SK-N-SH (cell line): ENCODE measurements around the gene ODAD2.

Experiments used
- EP300 ChIP-seq, 2 experiments: IDR thresholded peaks; 2 replicates each; pipeline versions ENCODE4 v1.4.0 to v1.6.1; 2012; ENCODE audit warnings: borderline replicate concordance in 1 of 2, low read depth in 1 of 2, low read length in 1 of 2
- EZH2phosphoT487 ChIP-seq: fragments of 200-600 bp; sonication (generic); IDR thresholded peaks from 2 replicates; pipeline ENCODE4 v1.6.1; 2017; ENCODE audit warnings: low read depth, mixed run types, mild to moderate bottlenecking, antibody characterized with exemption, moderate library complexity, borderline replicate concordance
- FOXM1 ChIP-seq: IDR thresholded peaks from 2 replicates; pipeline ENCODE4 v1.4.0; 2012; ENCODE audit warnings: low read depth, mild to moderate bottlenecking
- POLR2AphosphoS5 ChIP-seq: IDR thresholded peaks from 2 replicates; pipeline ENCODE4 v1.6.1; 2012; ENCODE audit warnings: low read depth, low read length
- RAD21 ChIP-seq: IDR thresholded peaks from 2 replicates; pipeline ENCODE4 v1.6.1; 2012; ENCODE audit warnings: mild to moderate bottlenecking, low read length
- RCOR1 ChIP-seq: fragments of 150-350 bp; IDR thresholded peaks from 2 replicates; pipeline ENCODE4 v1.6.1; 2017; ENCODE audit warnings: antibody characterized with exemption, low read length
- REST ChIP-seq: IDR thresholded peaks from 2 replicates; pipeline ENCODE4 v1.6.1; 2012; ENCODE audit warnings: mild to moderate bottlenecking, low read depth, low read length, moderate library complexity
- RFX5 ChIP-seq: IDR thresholded peaks from 2 replicates; pipeline ENCODE4 v1.6.1; 2012; ENCODE audit warnings: mild to moderate bottlenecking, improper control_type of control experiment, low read length
- TAF1 ChIP-seq: IDR thresholded peaks from 2 replicates; pipeline ENCODE4 v1.6.1; 2012; ENCODE audit warnings: low read depth, mild to moderate bottlenecking, low read length, moderate library complexity, borderline replicate concordance
- TF ChIP-seq, protein P1 (sequence below): fragments of 150-350 bp; IDR thresholded peaks from 2 replicates; pipeline ENCODE4 v1.6.1; 2017; ENCODE audit warnings: antibody characterized with exemption, low read length, low read depth, borderline replicate concordance
- TF ChIP-seq, protein P2 (sequence below): fragments of 200-600 bp; sonication (generic); IDR thresholded peaks from 2 replicates; pipeline ENCODE4 v1.6.1; 2017; ENCODE audit warnings: antibody characterized with exemption, mild to moderate bottlenecking, moderate library complexity

DNA sequence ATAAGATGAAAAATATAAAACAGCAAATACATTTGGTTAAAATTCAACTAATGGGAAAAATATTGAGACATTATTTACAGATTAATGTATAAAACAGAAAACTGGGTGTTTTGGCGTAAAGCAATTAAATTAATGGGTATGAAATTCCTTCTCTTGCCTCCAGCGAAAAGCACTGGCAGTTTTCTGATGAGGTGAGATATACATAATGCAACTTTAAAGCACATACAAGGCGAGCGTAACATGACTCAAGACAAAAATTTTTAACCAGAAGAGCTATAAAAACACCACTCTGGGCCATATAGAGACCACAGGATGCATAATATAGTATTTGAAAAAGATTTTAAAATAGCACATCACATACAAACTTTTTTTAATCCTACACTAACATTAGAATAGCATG lies 120.6 kb downstream of the ODAD2 start:
- TF ChIP-seq RFX5 (no peak), EP300 (IDR thresholded peaks at IDR 0.05; ENCODE audit: borderline replicate concordance in 1 of 2, low read depth in 1 of 2, low read length in 1 of 2) (no peak), EZH2phosphoT487 (no peak), FOXM1 (no peak), TAF1 (no peak), REST (no peak), RAD21 (no peak), POLR2AphosphoS5 (no peak), RCOR1 (no peak)
- TF ChIP-seq, protein P1, sequence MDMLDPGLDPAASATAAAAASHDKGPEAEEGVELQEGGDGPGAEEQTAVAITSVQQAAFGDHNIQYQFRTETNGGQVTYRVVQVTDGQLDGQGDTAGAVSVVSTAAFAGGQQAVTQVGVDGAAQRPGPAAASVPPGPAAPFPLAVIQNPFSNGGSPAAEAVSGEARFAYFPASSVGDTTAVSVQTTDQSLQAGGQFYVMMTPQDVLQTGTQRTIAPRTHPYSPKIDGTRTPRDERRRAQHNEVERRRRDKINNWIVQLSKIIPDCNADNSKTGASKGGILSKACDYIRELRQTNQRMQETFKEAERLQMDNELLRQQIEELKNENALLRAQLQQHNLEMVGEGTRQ: no peak
- TF ChIP-seq, protein P2, sequence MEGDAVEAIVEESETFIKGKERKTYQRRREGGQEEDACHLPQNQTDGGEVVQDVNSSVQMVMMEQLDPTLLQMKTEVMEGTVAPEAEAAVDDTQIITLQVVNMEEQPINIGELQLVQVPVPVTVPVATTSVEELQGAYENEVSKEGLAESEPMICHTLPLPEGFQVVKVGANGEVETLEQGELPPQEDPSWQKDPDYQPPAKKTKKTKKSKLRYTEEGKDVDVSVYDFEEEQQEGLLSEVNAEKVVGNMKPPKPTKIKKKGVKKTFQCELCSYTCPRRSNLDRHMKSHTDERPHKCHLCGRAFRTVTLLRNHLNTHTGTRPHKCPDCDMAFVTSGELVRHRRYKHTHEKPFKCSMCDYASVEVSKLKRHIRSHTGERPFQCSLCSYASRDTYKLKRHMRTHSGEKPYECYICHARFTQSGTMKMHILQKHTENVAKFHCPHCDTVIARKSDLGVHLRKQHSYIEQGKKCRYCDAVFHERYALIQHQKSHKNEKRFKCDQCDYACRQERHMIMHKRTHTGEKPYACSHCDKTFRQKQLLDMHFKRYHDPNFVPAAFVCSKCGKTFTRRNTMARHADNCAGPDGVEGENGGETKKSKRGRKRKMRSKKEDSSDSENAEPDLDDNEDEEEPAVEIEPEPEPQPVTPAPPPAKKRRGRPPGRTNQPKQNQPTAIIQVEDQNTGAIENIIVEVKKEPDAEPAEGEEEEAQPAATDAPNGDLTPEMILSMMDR: no peak
